CD14-positive monocyte (primary cell): ENCODE measurements around the gene ARPC1B. TPM values are rescaled to one million over a fixed set of nuclear protein-coding genes. Genes with fewer than 3 reads are reported as not detected.

ENCODE experiments used
- DNase-seq, 3 donors: peaks; one replicate each; pipeline ENCODE4 v3.0.0-alpha.2; 2011 to 2022
- H2AFZ ChIP-seq: 2 replicates; pipeline ENCODE4 v1.6.0; 2012; ENCODE audit warnings: mild to moderate bottlenecking, low read depth, low read length, inconsistent platforms; ENCODE audit not compliant: insufficient read depth, poor library complexity, severe bottlenecking
- H3K27ac ChIP-seq, 2 donors: 1 replicate in 1 of 2; 2 replicates in 1 of 2; pipeline ENCODE4 v1.5.1; 2012 to 2013; ENCODE audit warnings: low read length in 2 of 2, control low read depth in 1 of 2, inconsistent platforms in 1 of 2, low read depth in 1 of 2, mild to moderate bottlenecking in 1 of 2
- H3K27me3 ChIP-seq, 2 donors: one replicate each; pipeline versions ENCODE4 v1.6.0 to v1.6.1; 2011 to 2013; ENCODE audit warnings: low read length in 2 of 2; ENCODE audit not compliant: control insufficient read depth in 2 of 2, insufficient read depth in 2 of 2
- H3K36me3 ChIP-seq, 2 donors: replicated peaks in 1 of 2; 1 replicate in 1 of 2; 2 replicates in 1 of 2; pipeline versions ENCODE4 v1.5.1 to v1.6.1; 2012 to 2013; ENCODE audit warnings: low read length in 2 of 2, control low read depth in 1 of 2, inconsistent platforms in 1 of 2, mild to moderate bottlenecking in 1 of 2; ENCODE audit not compliant: insufficient read depth in 2 of 2, control insufficient read depth in 1 of 2
- H3K4me1 ChIP-seq, 2 donors: 1 replicate in 1 of 2; 2 replicates in 1 of 2; pipeline versions ENCODE4 v1.5.1 to v1.6.1; 2012 to 2013; ENCODE audit warnings: low read length in 2 of 2, control low read depth in 1 of 2, inconsistent platforms in 1 of 2, mild to moderate bottlenecking in 1 of 2, moderate library complexity in 1 of 2; ENCODE audit not compliant: insufficient read depth in 2 of 2, control insufficient read depth in 1 of 2
- H3K4me2 ChIP-seq: replicated peaks from 2 replicates; pipeline ENCODE3; 2012; ENCODE audit warnings: low read length, moderate library complexity, mild to moderate bottlenecking; ENCODE audit not compliant: poor library complexity, severe bottlenecking; ENCODE audit errors: extremely low read depth
- H3K4me3 ChIP-seq, 3 experiments: fragments of 200-600 bp in 1 of 3; sonication (generic) in 1 of 3; replicated peaks in 1 of 3; 1 replicate in 2 of 3; 2 replicates in 1 of 3; pipeline ENCODE4 v1.5.1; 2011 to 2013; ENCODE audit warnings: low read length in 3 of 3, mild to moderate bottlenecking in 3 of 3, control low read depth in 2 of 3, low read depth in 2 of 3, inconsistent platforms in 1 of 3, moderate library complexity in 1 of 3
- H3K79me2 ChIP-seq: 2 replicates; pipeline ENCODE4 v1.6.0; 2012; ENCODE audit warnings: mild to moderate bottlenecking, control low read depth, inconsistent platforms, low read length, moderate library complexity; ENCODE audit not compliant: insufficient read depth
- H3K9ac ChIP-seq: 2 replicates; pipeline ENCODE4 v1.6.0; 2017; ENCODE audit warnings: low read length, mild to moderate bottlenecking; ENCODE audit not compliant: insufficient read depth, poor library complexity, severe bottlenecking
- H3K9me3 ChIP-seq, 2 donors: replicated peaks in 1 of 2; 1 replicate in 1 of 2; 2 replicates in 1 of 2; pipeline versions ENCODE4 v1.5.1 to v1.6.1; 2012 to 2013; ENCODE audit warnings: low read length in 2 of 2, control low read depth in 1 of 2; ENCODE audit not compliant: control insufficient read depth in 1 of 2, insufficient read depth in 1 of 2
- H4K20me1 ChIP-seq: 2 replicates; pipeline ENCODE4 v1.6.0; 2012; ENCODE audit warnings: mild to moderate bottlenecking, low read length, control low read depth, moderate library complexity; ENCODE audit not compliant: insufficient read depth
- H3K27ac Mint-ChIP-seq, 7 donors: one replicate each; pipeline ENCODE4 v1.8.0; 2020; ENCODE audit warnings: mild to moderate bottlenecking in 7 of 7, mixed read lengths in 7 of 7, moderate library complexity in 6 of 7, inconsistent platforms in 2 of 7
- H3K27me3 Mint-ChIP-seq, 3 donors: one replicate each; pipeline ENCODE4 v1.8.0; 2021 to 2022; ENCODE audit warnings: low read depth in 3 of 3, mild to moderate bottlenecking in 3 of 3, mixed read lengths in 3 of 3, moderate library complexity in 3 of 3, inconsistent platforms in 1 of 3
- H3K36me3 Mint-ChIP-seq, 2 donors: one replicate each; pipeline ENCODE4 v1.8.0; 2020; ENCODE audit warnings: mixed read lengths in 2 of 2, inconsistent platforms in 1 of 2, mild to moderate bottlenecking in 1 of 2
- H3K4me1 Mint-ChIP-seq: one replicate; pipeline ENCODE4 v1.8.0; 2020; ENCODE audit warnings: mild to moderate bottlenecking, mixed read lengths
- H3K4me3 Mint-ChIP-seq, 2 donors: one replicate each; pipeline ENCODE4 v1.8.0; 2020; ENCODE audit warnings: mild to moderate bottlenecking in 2 of 2, mixed read lengths in 2 of 2, moderate library complexity in 1 of 2
- H3K9me3 Mint-ChIP-seq, 7 donors: one replicate each; pipeline ENCODE4 v1.8.0; 2020 to 2022; ENCODE audit warnings: mixed read lengths in 7 of 7, mild to moderate bottlenecking in 6 of 7, moderate library complexity in 6 of 7, inconsistent platforms in 2 of 7
- WGBS: methylation state at CpG from one replicate; pipeline ENCODE4 v1.1.5; 2013; ENCODE audit warnings: missing lambda C conversion rate; ENCODE audit not compliant: insufficient coverage; 5-methylcytosine and 5-hydroxymethylcytosine counted together
- intact Hi-C, 2 donors: fragments of 100-400 bp; cut with micrococcal nuclease; formaldehyde crosslinking; loops; one replicate each; pipeline versions ENCODE4 v1.15.0 to v1.15.1; 2023
- polyA plus RNA-seq, 3 donors: library from polyadenylated mRNA; depleted of rRNA in 1 of 3; unstranded in 2 of 3; stranded (reverse) in 1 of 3; fragments of 300-500 nt in 2 of 3; fragments of >200 nt in 1 of 3; fragmentation: Illumina TruSeq in 2 of 3; gene quantifications; 1 replicate in 2 of 3; 2 replicates in 1 of 3; pipeline ENCODE4 v1.2.3, GENCODE V29; 2012 to 2021
- TF ChIP-seq, protein P1 (sequence below): fragments of 200-600 bp; IDR thresholded peaks from one replicate; pipeline ENCODE4 v1.8.0; 2022; ENCODE audit warnings: antibody characterized with exemption, mild to moderate bottlenecking

The ARPC1B gene
- polyA plus RNA-seq, 3 donors, result 1,179 to 1,362 (median 1,282) TPM

DNA sequence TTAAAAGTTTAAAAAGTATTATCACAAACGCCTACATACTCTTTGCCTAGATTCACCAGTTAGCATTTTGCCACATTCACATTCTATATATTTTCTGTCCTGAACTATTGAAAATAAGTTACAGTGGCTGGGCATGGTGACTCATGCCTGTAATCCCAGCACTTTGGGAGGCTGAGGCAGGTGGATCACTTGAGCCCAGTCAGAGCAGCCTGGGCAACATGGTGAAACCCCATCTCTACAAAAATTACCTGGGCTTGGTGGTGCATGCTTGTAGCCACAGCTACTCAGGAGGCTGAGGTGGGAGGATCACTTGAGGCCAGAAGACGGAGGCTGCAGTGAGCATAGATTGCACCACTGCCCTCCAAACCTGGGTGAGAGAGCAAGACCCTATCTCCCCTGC, 43.5 kb upstream of the ARPC1B start:
- WGBS, result no CpG with 5 or more reads among the region's 2 CpGs
- Histone ChIP-seq H3K9ac (no peak overlapping the region), H3K27ac (peak overlapping the region; percentile 71 to 81), H4K20me1 (peaks cover 84% of the 10 kb centered on the region), H3K4me3 (peak overlapping the region in 1 of 3 experiments; percentile 24), H3K4me2 (peak overlapping the region; percentile 40), H3K27me3 (no peaks in the 10 kb centered on the region), H3K9me3 (no peaks in the 10 kb centered on the region), H3K36me3 (peaks cover 15 to 36% of the 10 kb centered on the region in 2 donors), H2AFZ (no peak overlapping the region), H3K79me2 (peaks cover 98% of the 10 kb centered on the region), H3K4me1 (peaks cover 47 to 63% of the 10 kb centered on the region in 2 donors)
- Mint-ChIP-seq H3K27ac (peak overlapping the region; percentile 88 to 97 (median 95)), H3K27me3 (no peaks in the 10 kb centered on the region), H3K36me3 (peaks cover 24 to 41% of the 10 kb centered on the region in 2 donors), H3K9me3 (peaks cover 0 to 1% (median 0%) of the 10 kb centered on the region in 7 donors), H3K4me3 (no peak overlapping the region), H3K4me1 (peaks cover 53% of the 10 kb centered on the region)
- intact Hi-C loops, result loop anchor here in 1 of 2 donors (5.0 kb wide), 1 partner anchor 46 kb away; no protein-coding TSS in a partner anchor
- TF ChIP-seq, protein P1, sequence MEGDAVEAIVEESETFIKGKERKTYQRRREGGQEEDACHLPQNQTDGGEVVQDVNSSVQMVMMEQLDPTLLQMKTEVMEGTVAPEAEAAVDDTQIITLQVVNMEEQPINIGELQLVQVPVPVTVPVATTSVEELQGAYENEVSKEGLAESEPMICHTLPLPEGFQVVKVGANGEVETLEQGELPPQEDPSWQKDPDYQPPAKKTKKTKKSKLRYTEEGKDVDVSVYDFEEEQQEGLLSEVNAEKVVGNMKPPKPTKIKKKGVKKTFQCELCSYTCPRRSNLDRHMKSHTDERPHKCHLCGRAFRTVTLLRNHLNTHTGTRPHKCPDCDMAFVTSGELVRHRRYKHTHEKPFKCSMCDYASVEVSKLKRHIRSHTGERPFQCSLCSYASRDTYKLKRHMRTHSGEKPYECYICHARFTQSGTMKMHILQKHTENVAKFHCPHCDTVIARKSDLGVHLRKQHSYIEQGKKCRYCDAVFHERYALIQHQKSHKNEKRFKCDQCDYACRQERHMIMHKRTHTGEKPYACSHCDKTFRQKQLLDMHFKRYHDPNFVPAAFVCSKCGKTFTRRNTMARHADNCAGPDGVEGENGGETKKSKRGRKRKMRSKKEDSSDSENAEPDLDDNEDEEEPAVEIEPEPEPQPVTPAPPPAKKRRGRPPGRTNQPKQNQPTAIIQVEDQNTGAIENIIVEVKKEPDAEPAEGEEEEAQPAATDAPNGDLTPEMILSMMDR, result no peak
- DNase-seq, result peak in 2 of 3 donors; percentile 4 to 29

DNA sequence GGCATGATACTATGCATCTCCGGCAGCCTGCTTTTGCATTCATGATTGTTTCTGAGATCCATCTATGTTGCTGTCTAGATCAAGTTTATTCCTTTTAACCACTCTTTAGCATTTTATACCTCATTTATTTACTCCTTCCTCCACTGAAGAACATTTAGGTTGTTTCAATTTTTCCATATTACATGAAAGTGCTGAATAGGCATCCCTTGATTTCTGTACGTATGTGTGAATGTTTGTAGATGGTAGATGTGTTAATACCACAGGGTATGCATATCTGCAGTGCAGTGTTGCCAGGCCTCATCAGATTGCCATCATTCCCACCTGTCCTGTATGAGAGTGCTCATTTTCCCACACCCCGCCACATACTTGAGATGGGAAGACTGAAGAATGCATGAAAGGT, 34.9 kb upstream of the ARPC1B start:
- peaks cover 83 to 91% of the 10 kb centered on the region in 2 donors for H3K36me3 ChIP-seq
- no peak overlapping the region for H3K4me3 Mint-ChIP-seq
- peak overlapping the region in 1 of 7 donors; percentile 40 for H3K27ac Mint-ChIP-seq
- no peaks in the 10 kb centered on the region for H3K9me3 Mint-ChIP-seq
- H3K4me1 ChIP-seq, result no peaks in the 10 kb centered on the region
- H3K27ac ChIP-seq, result no peak overlapping the region
- H3K36me3 Mint-ChIP-seq, result peaks cover 70 to 92% of the 10 kb centered on the region in 2 donors
- no peak overlapping the region for H2AFZ ChIP-seq
- DNase-seq, result no peak
- H3K27me3 ChIP-seq, result no peaks in the 10 kb centered on the region
- peaks cover 82% of the 10 kb centered on the region for H4K20me1 ChIP-seq
- peaks cover 62% of the 10 kb centered on the region for H3K79me2 ChIP-seq
- no CpG with 5 or more reads among the region's 3 CpGs for whole genome bisulfite sequencing
- TF ChIP-seq, protein P1, result no peak
- H3K4me2 ChIP-seq, result no peak overlapping the region
- intact Hi-C loops, result no loop called here
- H3K27me3 Mint-ChIP-seq, result no peaks in the 10 kb centered on the region
- no peak overlapping the region for H3K9ac ChIP-seq
- no peak overlapping the region for H3K4me3 ChIP-seq
- no peaks in the 10 kb centered on the region for H3K9me3 ChIP-seq
- H3K4me1 Mint-ChIP-seq, result no peaks in the 10 kb centered on the region
